HG02840 (cell line): Measurements from ENCODE around the gene CYFIP2.

Experiments
- ATAC-seq: cut with Tn5 transposase; IDR thresholded peaks from one replicate; pipeline ENCODE4 v1.9.1; 2021; ENCODE audit warnings: mild to moderate bottlenecking, moderate library complexity, moderate number of reproducible peaks; ENCODE audit not compliant: unreplicated experiment, low FRiP score

Gene CYFIP2

GRCh38 chr5:157285310-157286035 is 19.6 kb downstream of the CYFIP2 start:
- no peak for ATAC-seq

DNA sequence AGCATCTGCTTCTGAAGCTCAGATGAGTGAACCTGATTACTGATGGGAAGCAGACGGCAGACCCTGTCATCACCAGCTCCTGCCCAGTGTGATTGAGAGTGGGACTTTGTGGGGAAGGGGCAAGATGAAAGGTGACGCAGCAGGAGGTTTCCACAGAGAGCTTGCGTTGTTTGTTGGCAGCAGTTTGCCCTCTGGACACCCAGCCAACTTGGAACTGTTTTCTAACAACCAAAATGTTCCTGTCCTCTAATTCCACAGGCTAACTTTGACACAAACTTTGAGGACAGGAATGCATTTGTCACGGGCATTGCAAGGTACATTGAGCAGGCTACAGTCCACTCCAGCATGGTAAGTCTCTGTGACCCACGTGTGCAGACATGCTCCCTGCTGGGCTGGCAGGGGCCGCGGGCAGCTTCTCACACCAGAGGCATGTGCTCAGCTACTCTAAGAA is 20.9 kb downstream of the CYFIP2 start:
- ATAC-seq = no peak

- no peak for ATAC-seq
These were observed 22.7 kb downstream of the CYFIP2 start for GRCh38 chr5:157288405-157289163.

- no peak for ATAC-seq
These were observed 23.4 kb downstream of the CYFIP2 start for GRCh38 chr5:157289164-157289819.

GRCh38 chr5:157290156-157290980 is 24.4 kb downstream of the CYFIP2 start:
- ATAC-seq = no peak

DNA sequence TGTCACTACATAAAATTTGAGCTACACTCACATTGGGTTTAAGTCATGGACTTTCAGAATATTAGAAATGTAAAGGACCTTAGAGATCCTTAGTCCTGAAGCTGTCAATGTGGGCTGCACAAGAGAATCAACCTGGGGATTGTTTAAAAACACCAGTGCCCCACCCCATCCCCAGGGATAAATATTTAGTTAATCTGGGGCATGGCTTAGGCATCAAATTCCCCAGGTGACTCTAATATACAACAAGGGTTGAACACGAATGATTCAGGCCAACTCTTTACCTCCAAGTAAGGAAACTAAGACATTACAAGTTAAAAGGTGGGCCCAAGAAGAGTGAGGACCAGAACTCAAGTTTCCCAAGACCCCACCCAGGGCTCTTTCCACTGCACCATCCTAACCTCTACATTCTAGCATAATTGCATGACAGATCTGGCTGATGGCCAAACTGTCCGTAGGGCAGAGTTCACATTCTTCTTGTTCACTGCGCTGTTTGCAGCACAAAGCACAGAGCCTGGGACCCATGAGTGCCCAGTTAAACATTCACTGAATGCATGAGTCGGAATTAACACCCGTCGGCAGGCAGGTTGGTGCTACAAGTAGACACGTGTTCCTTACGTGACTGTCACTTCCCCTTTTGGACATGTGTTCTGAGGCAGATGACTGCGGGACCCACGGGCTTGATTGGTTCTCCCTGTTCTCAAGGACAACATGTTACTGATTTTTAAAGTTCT is 25.2 kb downstream of the CYFIP2 start:
- peak; percentile 85 for ATAC-seq

DNA sequence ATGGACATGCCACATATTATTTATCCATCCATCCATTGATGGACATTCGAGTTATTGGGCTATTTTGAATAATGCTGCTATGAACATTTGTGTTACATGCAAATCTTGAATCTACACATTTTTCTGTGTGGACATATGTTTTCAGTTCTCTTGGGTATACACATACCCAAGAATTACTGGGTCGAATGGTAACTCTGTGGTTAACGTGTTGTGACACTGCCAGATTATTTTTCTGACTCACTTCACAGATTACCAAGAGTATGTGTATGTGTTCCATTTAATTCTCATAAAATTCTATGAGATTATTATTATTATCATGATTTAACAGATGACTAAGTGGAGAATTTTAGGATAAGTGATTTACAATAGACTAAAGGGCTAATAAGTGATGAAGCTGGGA is 26.7 kb downstream of the CYFIP2 start:
- no peak for ATAC-seq

- ATAC-seq = no peak
These were observed 28.6 kb downstream of the CYFIP2 start for GRCh38 chr5:157294407-157295091.

DNA sequence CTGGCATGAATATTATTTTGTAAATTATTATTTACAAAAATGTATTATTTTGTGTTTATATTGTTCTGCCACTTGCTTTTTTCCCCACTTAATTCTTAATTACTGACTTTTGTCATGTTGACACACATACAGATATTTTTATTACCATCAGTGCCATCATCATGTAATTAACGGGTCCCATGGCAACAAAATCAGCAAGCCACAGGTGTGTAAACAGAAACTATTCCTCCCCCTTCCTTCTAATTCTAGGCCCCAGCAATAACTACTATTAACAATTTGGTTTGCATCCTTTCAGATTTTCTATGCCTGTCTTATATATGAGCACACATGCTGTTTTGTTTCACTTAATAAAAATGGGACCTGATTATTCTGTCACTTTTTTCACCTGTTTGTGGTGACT is 29.3 kb downstream of the CYFIP2 start:
- ATAC-seq = no peak

GRCh38 chr5:157300564-157300963 is 34.6 kb downstream of the CYFIP2 start:
- no peak for ATAC-seq

- ATAC-seq = no peak
These were observed 35.1 kb downstream of the CYFIP2 start for GRCh38 chr5:157301066-157301465.

GRCh38 chr5:157303023-157303422 is 37.1 kb downstream of the CYFIP2 start:
- ATAC-seq = no peak

DNA sequence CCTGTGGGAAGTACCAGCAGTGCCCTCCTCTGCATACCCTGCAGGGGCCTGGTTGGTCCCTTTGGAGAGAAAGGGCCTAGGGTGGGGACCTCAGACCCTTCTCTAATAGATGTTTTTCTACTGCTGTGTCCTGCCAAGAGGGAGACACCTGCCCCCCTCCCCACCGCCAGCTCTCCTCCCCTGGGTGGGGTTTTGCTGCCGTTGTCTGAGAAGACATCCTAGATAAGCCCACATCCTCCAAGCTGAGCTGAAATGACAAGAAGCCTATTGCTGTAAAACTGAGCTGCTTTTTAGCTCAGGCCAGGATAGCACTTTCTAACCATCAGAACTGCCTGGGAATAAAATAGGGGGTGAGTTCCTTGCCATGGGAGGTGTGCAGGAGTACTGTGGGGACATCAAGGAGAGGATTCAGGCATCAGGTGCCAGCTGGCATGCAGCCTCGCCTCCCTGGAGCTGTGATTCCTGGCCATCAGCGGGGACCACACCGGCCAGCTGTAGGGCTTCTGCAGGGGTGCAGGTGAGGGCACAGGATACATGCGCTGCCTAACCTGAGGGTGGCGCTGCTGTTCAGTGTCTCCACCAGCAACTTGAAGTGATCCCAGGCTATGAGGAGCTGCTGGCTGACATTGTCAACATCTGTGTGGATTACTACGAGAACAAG is 37.9 kb downstream of the CYFIP2 start:
- ATAC-seq = no peak

DNA sequence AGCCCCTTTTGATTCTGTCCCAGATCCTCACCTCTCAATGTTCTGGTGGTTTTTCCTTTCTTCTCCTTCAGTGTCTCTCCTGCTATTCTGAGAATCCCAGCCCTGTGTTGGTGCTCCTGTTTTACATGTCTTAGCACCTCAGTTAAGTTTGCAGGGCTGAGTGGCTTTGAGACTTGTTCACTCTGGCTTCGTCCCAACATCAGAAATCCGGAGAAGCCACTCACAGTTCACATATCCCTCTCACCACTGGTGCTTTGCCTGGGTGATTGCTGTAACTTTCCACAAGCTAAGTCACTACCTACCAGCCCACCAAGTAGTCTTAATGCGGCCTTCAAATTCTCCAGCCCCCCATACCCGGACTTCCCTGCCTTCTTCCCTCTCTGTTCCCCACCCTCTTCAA is 40.2 kb downstream of the CYFIP2 start:
- no peak for ATAC-seq

GRCh38 chr5:157306692-157307471 is 41.0 kb downstream of the CYFIP2 start:
- no peak for ATAC-seq

DNA sequence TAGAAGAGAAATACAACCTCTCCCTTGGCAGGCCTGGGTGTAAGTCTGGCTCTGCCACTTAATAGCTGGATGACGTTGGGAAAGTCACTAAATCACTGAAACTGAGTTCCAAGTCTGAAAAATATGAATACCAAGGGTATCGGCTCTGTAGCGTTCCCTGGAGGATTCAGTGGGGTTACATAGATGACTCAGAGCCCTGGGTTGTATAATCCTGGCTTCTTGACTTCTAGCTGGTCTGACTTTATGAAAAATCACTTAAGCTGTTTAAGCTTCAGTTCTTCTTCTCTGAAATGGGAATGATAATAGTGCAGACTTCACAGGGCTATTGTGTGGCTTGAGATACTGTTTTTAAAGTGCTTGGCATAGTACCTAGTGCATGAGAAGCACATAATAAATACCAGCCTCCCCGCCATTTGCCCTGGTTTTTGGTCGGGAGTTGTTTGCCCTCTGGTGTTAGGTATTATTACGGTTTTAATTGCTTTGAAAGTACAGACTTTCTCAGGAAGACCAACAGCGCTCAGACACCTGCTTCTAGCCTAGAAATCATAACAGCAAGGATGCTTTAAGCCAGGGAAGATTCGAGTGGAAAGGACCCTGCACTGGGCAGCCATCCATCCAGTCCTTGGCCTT is 43.0 kb downstream of the CYFIP2 start:
- ATAC-seq = no peak

GRCh38 chr5:157309796-157310195 is 43.9 kb downstream of the CYFIP2 start:
- no peak for ATAC-seq

- ATAC-seq = no peak
These were observed 45.7 kb downstream of the CYFIP2 start for GRCh38 chr5:157311595-157311994.
